Neutrophil (primary cell): ENCODE measurements around the gene CELA1.

ENCODE experiments used
- H3K27ac ChIP-seq: fragments of 200-600 bp; sonication (generic); 2 replicates; pipeline ENCODE4 v1.5.1; 2016; ENCODE audit warnings: mild to moderate bottlenecking, moderate library complexity
- H3K27me3 ChIP-seq: fragments of 200-600 bp; sonication (generic); 2 replicates; pipeline ENCODE4 v1.6.0; 2016; ENCODE audit warnings: mild to moderate bottlenecking
- H3K36me3 ChIP-seq: fragments of 200-600 bp; sonication (generic); 2 replicates; pipeline ENCODE4 v1.5.1; 2017
- H3K4me1 ChIP-seq, 2 experiments: fragments of 200-600 bp in 1 of 2; sonication (generic) in 1 of 2; 1 replicate in 1 of 2; 2 replicates in 1 of 2; pipeline versions ENCODE4 v1.5.1 to v1.6.1; 2013 to 2016; ENCODE audit warnings: low read depth in 1 of 2, low read length in 1 of 2, mild to moderate bottlenecking in 1 of 2, moderate library complexity in 1 of 2; ENCODE audit not compliant: control insufficient read depth in 1 of 2, insufficient read depth in 1 of 2
- H3K4me3 ChIP-seq, 2 experiments: fragments of 200-600 bp in 1 of 2; sonication (generic) in 1 of 2; 1 replicate in 1 of 2; 2 replicates in 1 of 2; pipeline ENCODE4 v1.5.1; 2013 to 2016; ENCODE audit warnings: low read depth in 1 of 2, low read length in 1 of 2, mild to moderate bottlenecking in 1 of 2, moderate library complexity in 1 of 2
- H3K9me3 ChIP-seq: fragments of 200-600 bp; sonication (generic); 2 replicates; pipeline ENCODE4 v1.5.1; 2016
- CTCF ChIP-seq: fragments of 200-600 bp; sonication (generic); IDR thresholded peaks from 2 replicates; pipeline ENCODE4 v1.5.1; 2016; ENCODE audit warnings: antibody characterized with exemption

Gene CELA1

GRCh38 chr12:51285843-51286242 is 60.6 kb downstream of the CELA1 start:
- no peak overlapping the region for H3K27ac ChIP-seq
- TF ChIP-seq CTCF: no peak
- H3K4me3 ChIP-seq: no peak overlapping the region
- H3K4me1 ChIP-seq: peaks cover 1 to 5% of the 10 kb centered on the region in 2 experiments
- peaks cover 99% of the 10 kb centered on the region for H3K36me3 ChIP-seq
- H3K9me3 ChIP-seq: no peaks in the 10 kb centered on the region
- H3K27me3 ChIP-seq: no peaks in the 10 kb centered on the region

GRCh38 chr12:51281202-51281924 is 65.1 kb downstream of the CELA1 start:
- TF ChIP-seq CTCF: no peak
- Histone ChIP-seq H3K36me3 (peaks cover 84% of the 10 kb centered on the region), H3K9me3 (no peaks in the 10 kb centered on the region), H3K27ac (peak overlapping the region; percentile 7), H3K4me1 (peaks cover 4 to 11% of the 10 kb centered on the region in 2 experiments), H3K27me3 (no peaks in the 10 kb centered on the region), H3K4me3 (no peak overlapping the region)
